HK-2 (cell line): Measurements from ENCODE around the gene GALNT15.

Source experiments
- DNase-seq: peaks from one replicate; pipeline ENCODE4 v3.0.0-alpha.2; 2018; ENCODE audit not compliant: unreplicated experiment

GALNT15 gene

GRCh38 chr3:16186565-16186964 lies 12.1 kb downstream of the GALNT15 start:
- DNase-seq, result no peak

GRCh38 chr3:16187213-16187790 lies 12.8 kb downstream of the GALNT15 start:
- no peak for DNase-seq

- no peak for DNase-seq
Measured at GRCh38 chr3:16188071-16188470, 13.6 kb downstream of the GALNT15 start.

- no peak for DNase-seq
Measured at GRCh38 chr3:16189201-16189600, 14.7 kb downstream of the GALNT15 start.

GRCh38 chr3:16190704-16191103 lies 16.2 kb downstream of the GALNT15 start:
- no peak for DNase-seq

- no peak for DNase-seq
Measured at GRCh38 chr3:16191591-16191990, 17.1 kb downstream of the GALNT15 start.

- DNase-seq, result no peak
Measured at GRCh38 chr3:16192176-16192811, 17.8 kb downstream of the GALNT15 start.

- DNase-seq, result no peak
Measured at GRCh38 chr3:16198427-16198826, 23.9 kb downstream of the GALNT15 start.

GRCh38 chr3:16199769-16200168 lies 25.3 kb downstream of the GALNT15 start:
- DNase-seq, result no peak

GRCh38 chr3:16200411-16200810 lies 25.9 kb downstream of the GALNT15 start:
- no peak for DNase-seq

- DNase-seq, result no peak
Measured at GRCh38 chr3:16203031-16203430, 28.6 kb downstream of the GALNT15 start.

GRCh38 chr3:16203671-16204629 lies 29.5 kb downstream of the GALNT15 start:
- no peak for DNase-seq

GRCh38 chr3:16204751-16205150 lies 30.3 kb downstream of the GALNT15 start:
- no peak for DNase-seq

GRCh38 chr3:16205156-16205870 lies 30.8 kb downstream of the GALNT15 start:
- no peak for DNase-seq

- no peak for DNase-seq
Measured at GRCh38 chr3:16207031-16207430, 32.6 kb downstream of the GALNT15 start.

GRCh38 chr3:16211176-16211904 lies 36.9 kb downstream of the GALNT15 start:
- no peak for DNase-seq

- DNase-seq, result no peak
Measured at GRCh38 chr3:16214366-16214765, 39.9 kb downstream of the GALNT15 start.

- DNase-seq, result no peak
Measured at GRCh38 chr3:16216373-16216935, 42.0 kb downstream of the GALNT15 start.

GRCh38 chr3:16219777-16220176 lies 45.3 kb downstream of the GALNT15 start:
- DNase-seq, result no peak

GRCh38 chr3:16221990-16222389 lies 47.5 kb downstream of the GALNT15 start:
- no peak for DNase-seq

GRCh38 chr3:16222547-16222946 lies 48.1 kb downstream of the GALNT15 start:
- DNase-seq, result no peak
